ENCODE results near the gene CELF4.

Gene CELF4

DNA sequence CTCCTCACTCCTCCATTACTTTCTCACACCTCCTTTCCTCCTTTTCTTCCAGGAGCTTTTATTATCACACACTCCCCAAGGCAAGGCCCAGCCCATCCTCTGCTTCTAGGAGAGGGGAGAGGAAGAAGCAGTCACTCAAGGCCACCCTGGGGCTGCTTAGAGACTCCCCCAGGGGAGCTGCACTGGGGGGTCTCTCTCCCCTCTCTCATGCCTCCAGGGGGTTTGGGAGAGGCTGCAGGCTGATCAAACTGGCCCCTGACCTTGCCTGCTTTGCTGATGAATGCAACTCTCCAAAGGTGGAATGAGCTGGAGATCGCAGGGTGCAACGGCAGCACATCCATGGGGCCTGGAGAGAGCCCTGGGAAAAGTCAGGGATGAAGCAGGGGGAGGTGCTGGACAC is 216.9 kb downstream of the CELF4 start:
- DNase-seq (ENCODE audit: low read depth), result no peak

- no peak for DNase-seq (ENCODE audit: low read depth)
These were observed 219.6 kb downstream of the CELF4 start for GRCh38 chr18:37346048-37346447.

- DNase-seq (ENCODE audit: low read depth), result no peak
These were observed 222.1 kb downstream of the CELF4 start for GRCh38 chr18:37343542-37343851.

DNA sequence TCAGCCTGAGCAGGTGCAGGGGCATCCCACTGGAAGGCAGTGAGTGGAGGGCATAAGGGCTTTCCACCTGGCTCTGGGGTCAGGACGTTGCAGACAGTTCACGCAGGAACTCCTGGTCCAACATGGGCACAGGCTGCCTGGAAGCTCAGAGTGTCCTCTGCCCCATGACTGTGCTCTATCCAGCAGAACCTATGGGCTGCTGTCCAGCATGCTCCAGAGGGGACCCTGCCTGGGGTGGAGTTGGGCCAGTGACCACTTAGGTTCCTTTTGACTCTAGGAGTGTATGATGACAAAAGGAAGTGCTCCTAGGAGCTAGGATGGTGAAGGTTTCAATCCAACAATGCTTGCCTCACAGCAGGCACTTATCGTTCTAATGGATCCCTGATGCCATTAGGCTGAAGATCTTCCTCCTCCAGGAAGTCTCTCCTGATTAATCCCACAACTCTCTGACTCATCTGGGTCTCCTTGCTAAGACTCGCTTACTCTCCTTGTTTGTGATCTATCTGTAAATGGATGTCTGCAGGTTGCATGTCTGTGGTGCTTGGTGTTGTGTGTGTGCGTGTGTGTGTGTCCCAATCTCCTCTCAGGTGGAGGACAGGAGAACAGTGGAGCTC is 224.0 kb downstream of the CELF4 start:
- DNase-seq (ENCODE audit: low read depth), result no peak

GRCh38 chr18:37341016-37341415 is 224.6 kb downstream of the CELF4 start:
- DNase-seq (ENCODE audit: low read depth), result no peak

- DNase-seq (ENCODE audit: low read depth), result no peak
These were observed 225.8 kb downstream of the CELF4 start for GRCh38 chr18:37339701-37340215.

GRCh38 chr18:37336568-37337285 is 228.9 kb downstream of the CELF4 start:
- no peak for DNase-seq (ENCODE audit: low read depth)

- no peak for DNase-seq (ENCODE audit: low read depth)
These were observed 230.2 kb downstream of the CELF4 start for GRCh38 chr18:37335409-37335736.

DNA sequence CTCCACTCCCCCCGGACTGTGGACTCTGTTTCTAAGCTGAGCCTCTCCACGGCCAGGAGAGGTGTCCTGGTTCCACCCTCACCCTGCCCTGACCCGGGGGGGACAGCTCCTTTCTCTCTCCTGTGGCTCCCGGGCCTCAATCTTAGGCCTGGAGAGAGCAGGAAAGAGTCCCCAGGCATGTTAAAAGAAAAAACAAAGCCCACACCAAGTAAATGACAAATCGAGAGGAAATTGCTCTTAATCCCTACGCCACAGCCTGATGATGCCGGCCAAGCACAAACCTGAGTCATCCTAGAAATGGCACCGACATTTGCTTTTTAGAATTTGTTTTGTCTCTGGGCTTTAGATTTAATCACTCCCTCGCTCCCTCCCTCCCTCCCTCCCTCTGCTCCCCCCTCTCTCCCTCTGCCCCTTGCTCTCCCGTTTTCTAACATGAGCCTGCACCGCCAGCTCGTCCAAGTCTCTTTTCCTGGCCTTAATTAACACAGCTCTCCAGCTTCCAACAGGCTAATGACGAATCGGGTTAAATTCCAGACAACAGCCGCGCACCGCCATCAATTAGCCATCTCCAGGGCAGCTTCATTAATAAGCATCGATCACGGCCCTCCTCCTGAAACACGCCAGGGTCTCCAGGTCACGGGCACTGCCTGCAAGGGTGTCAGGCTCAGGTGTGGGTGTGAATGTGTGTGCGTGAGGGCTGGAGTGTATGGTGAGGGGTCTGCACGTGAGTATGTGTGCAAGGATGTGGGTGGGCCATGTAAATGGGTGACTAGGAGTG is 230.8 kb downstream of the CELF4 start:
- no peak for DNase-seq (ENCODE audit: low read depth)

- DNase-seq (ENCODE audit: low read depth), result no peak
These were observed 232.8 kb downstream of the CELF4 start for GRCh38 chr18:37332628-37333420.

- no peak for DNase-seq (ENCODE audit: low read depth)
These were observed 233.4 kb downstream of the CELF4 start for GRCh38 chr18:37332219-37332618.

DNA sequence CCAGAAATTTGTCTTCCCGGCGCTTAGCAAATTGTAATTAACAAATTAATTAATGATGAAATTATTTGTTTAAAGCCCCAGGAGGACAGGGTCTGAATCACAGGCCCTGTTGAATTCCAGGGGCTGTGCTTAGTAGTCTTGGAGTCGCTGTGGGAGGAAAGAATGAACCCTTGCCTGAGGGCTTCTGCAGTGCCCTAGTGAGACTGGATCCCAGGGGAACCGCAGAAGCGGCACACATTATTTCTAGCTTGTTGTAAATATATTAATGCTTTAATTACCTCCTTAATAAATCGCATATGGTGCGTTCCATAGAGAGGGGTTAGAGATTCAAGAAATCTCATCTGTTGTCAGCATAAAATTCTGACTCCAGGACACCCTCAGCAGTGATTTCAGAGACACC is 235.4 kb downstream of the CELF4 start:
- no peak for DNase-seq (ENCODE audit: low read depth)

DNA sequence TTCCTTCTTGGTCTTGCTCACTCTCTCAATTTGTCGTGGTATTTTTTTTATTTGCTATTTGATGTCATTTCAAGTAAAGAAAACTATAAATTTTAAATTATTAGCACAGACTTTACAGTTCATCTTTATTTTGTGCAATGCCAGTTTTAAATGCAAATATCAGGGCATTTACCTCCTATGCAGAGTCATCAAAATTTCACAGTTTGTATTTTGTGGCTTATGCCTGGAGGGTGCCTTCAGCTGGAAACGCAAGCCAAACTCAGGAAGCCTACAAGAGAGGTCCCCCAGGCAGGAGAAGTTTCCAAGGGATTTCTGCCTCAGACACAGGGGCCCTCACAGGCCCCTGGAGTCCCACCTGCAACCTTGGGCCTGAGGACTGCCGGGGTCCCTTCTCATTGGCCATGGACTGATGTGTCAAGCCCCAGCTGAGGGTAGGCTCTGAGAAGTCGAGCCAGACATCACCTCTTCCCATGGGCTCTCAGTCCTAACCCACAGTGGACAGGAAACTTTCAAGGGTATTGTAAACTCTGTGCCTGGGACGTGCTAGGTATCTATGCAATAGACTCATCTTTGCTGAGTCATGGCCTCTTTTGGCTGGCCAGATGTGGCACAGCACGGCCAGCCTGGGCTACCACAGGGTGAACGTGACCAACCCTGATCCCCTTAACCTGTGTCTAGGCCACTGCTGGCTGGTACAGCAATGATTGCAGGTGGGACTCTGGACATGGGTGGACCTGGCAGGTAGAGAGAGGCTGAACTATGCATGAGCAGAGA is 236.5 kb downstream of the CELF4 start:
- DNase-seq (ENCODE audit: low read depth), result no peak

DNA sequence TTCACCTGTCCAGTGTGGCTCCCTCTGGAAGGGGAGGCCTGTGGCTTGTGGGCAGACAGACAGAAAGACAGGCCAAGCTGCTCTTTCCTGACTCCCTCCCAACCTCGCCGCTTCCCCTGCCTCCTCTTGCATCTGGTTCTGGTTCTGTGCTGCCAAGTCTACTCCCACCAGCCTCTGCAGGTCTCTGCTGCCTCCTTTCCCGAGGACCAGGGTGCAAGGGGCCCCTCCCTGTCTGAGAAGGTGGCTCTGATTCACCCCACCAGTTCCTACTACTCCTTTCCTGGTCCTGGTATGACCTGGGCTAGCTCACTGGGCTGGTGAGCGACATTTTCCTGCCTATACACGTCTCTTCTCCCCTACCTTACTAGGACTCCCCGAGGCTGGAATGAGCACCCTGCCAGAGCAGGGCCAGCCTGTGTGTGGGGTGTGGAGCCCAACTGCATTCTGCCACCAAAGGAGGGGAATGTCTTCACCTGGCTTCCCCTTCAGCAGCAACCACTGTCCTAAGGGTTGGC is 238.5 kb downstream of the CELF4 start:
- DNase-seq (ENCODE audit: low read depth), result no peak

DNA sequence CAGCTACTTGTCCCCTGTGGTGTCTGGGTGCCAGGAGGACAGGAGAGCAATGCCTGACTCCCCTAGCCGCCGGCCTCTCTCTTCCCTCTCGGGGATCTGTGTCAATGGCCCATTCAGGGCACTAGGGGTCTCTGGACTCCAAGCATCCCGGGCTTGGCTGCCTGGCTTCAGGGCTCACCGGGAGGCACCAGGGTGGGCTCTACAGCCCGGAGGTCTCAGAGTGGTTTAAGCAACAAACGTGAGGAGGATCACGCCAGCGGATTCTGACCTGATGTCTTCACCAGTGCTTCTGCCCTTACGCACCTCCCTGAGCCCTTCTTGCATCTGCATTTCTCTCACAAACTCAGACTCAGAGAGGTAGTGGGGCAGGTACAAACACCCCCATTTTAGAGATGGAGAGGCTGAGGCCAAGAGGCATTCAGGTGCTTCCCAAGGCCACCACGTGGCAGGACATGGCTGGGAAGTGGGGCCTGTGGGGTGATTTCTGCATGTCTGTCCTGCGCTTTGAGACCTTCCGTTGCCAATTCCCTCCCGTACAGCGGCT is 243.0 kb downstream of the CELF4 start:
- no peak for DNase-seq (ENCODE audit: low read depth)

- no peak for DNase-seq (ENCODE audit: low read depth)
These were observed 243.8 kb downstream of the CELF4 start for GRCh38 chr18:37321582-37322491.

DNA sequence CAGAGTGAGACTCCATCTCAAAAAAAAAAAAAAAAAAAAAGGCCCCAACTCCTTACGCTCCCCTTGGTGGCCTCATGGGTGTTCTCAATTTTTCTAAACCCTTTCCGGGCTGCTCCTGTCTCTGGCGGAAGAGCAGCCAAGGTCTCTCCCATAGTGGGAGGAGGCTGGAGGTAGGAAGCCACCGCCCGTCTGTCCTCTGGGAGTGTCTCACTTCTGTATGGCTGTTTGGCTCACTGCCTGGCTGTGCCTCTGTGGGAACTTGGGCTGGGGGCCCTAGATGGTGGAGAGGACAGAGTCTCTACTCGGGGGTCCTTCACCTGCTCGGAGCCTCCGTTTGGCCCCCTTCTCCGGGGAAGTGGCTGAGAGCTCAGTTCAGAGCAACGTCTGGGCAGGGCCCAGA is 245.3 kb downstream of the CELF4 start:
- DNase-seq (ENCODE audit: low read depth), result no peak

DNA sequence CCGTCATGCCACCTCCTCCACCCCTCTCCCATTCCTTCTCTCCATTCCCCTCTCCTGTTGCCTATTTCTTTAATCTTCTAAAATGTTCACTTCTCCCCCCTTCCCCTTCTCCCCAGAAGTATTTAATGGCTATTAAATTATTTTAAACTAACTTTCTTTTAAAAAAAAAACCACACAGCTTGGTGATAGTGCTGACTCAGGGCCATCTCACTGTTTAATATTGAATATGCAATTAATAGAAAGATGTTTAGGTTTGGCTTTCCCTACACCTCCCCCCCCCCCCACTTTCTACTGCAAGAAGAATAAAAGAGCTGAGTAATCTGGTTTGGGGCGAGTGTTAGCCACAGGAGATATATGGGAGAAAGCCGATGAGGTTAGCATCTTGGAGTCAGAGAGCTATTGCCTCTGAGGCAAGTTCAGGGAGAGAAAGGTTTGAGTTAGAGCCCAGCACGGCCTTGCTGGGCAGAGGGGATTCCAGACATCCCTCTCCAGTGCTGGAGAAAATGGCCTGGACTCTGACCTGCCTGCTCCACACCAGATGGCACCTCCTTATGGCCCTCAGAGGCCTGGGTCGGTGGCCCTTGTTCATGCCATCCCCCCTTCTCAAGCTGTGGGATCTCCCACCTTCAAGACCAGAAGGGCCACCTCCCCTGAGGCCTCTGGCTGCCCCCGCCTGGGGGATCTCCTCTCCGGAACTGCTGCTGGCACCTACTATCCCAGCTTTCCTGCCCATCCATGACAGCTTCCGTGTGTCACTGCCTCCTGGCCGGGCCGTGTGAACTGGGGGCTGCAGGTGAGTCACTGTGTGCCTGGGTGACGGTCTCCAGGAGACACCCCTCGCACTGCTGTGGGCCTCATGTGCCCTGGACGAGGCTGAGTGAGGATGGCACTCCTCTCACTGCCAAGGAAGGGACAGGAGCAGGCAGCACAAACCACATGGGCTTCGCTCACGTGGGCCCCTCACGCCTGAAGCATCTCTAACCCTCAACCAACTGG is 246.9 kb downstream of the CELF4 start:
- DNase-seq (ENCODE audit: low read depth), result no peak

DNA sequence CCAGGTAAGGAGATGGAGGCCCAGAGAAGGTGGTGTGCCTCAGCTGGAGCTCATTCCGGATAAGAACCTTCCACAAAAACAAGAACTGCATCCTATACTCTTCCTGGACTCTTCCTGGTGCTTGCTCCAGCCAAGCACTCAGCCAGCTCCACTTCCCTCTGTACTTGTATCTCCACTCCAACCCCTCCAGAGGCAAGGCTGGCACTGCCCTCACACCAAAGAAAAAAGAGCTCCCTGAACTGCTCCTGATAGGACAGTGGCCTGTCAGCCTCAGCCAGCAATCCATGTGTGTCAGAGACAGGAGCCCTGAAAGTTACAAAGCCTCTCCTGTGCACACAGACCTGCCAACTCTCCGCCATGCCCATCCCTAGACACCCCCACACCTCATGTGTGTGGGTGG is 248.1 kb downstream of the CELF4 start:
- no peak for DNase-seq (ENCODE audit: low read depth)
